Keratinocyte (primary cell): ENCODE measurements around the gene SLFN14.

ENCODE experiments used
- CTCF ChIP-seq, 3 experiments: IDR thresholded peaks in 1 of 3; conservative IDR thresholded peaks in 1 of 3; optimal IDR thresholded peaks in 1 of 3; 2 replicates in 2 of 3; 3 replicates in 1 of 3; pipeline versions ENCODE3 to v1.5.1; 2011; ENCODE audit warnings: low read length in 3 of 3, mild to moderate bottlenecking in 3 of 3, moderate library complexity in 2 of 3, control low read depth in 1 of 3, inconsistent platforms in 1 of 3; ENCODE audit not compliant: insufficient read depth in 2 of 3; ENCODE audit errors: extremely low read depth in 1 of 3
- EZH2 ChIP-seq: IDR thresholded peaks from one replicate; pipeline ENCODE4 v1.6.1; 2012; ENCODE audit warnings: inconsistent platforms, mild to moderate bottlenecking, low read length, moderate library complexity

DNA sequence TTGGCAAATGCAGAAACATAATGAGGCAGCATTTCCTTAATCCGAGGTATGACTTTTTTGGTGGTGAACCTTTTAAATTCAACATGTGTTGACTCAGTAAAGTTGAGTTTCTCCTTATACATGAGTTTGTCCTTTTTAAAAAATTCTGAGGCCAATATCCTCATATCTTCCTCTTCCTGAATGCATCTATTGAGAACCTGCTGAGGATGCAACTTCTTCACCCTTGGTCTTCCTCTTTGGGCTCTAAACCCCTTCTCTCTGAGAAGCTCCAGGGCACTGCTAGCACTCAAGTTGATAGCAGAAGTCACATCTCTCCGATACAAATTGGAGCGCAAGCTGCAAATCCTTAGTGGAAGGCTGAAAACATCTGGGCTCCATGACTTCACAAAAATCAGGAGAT lies 3.3 kb downstream of the SLFN14 start:
- no peak for TF ChIP-seq CTCF (optimal IDR thresholded peaks at IDR 0.05 in 1 of 3, IDR thresholded peaks at IDR 0.05 in 1 of 3, conservative IDR thresholded peaks at IDR 0.05 in 1 of 3; ENCODE audit: extremely low read depth in 1 of 3, insufficient read depth in 2 of 3, low read length in 3 of 3)
- no peak for TF ChIP-seq EZH2
